ENCODE measurements around the gene RPP30. TPM values are rescaled to one million over a fixed set of nuclear protein-coding genes. Genes with fewer than 3 reads are reported as not detected.
"Not testable (repeated sequence)": the region's sequence is repeated elsewhere in the genome, so short reads cannot be mapped to it uniquely, and the experiment has no call there.

Gene RPP30
- total RNA-seq, 1 experiment from 2014 or later: 23.3 TPM

GRCh38 chr10:90936276-90936659 is 64.5 kb downstream of the RPP30 start:
- Histone ChIP-seq H2AFZ (ENCODE audit: low read length) (no peak overlapping the region), H3K36me3 (ENCODE audit: insufficient read depth, low read length) (no peaks in the 10 kb centered on the region), H3K9me2 (replicated peaks; ENCODE audit: insufficient read depth, low read length) (no peaks in the 10 kb centered on the region), H3K79me2 (ENCODE audit: low read length) (no peaks in the 10 kb centered on the region), H3K27ac (ENCODE audit: low read length) (no peak overlapping the region), H3K9me3 (ENCODE audit: low read length) (no peaks in the 10 kb centered on the region), H3K4me2 (ENCODE audit: low read depth, low read length, poor library complexity, severe bottlenecking) (no peak overlapping the region), H3K4me1 (ENCODE audit: low read length) (no peaks in the 10 kb centered on the region), H3K9ac (ENCODE audit: low read length) (no peak overlapping the region), H3K4me3 (ENCODE audit: low read length) (no peak overlapping the region), H3K27me3 (ENCODE audit: low read length) (no peaks in the 10 kb centered on the region), H4K20me1 (ENCODE audit: insufficient read depth, low read depth, low read length) (no peaks in the 10 kb centered on the region)
- no peak for DNase-seq

- H3K4me1 ChIP-seq (ENCODE audit: low read length): no peaks in the 10 kb centered on the region
- no peak overlapping the region for H3K4me3 ChIP-seq (ENCODE audit: low read length)
- H3K36me3 ChIP-seq (ENCODE audit: insufficient read depth, low read length): no peaks in the 10 kb centered on the region
- no peaks in the 10 kb centered on the region for H3K79me2 ChIP-seq (ENCODE audit: low read length)
- H3K9me3 ChIP-seq (ENCODE audit: low read length): no peaks in the 10 kb centered on the region
- no peaks in the 10 kb centered on the region for H3K9me2 ChIP-seq (replicated peaks; ENCODE audit: insufficient read depth, low read length)
- H4K20me1 ChIP-seq (ENCODE audit: insufficient read depth, low read depth, low read length): no peaks in the 10 kb centered on the region
- H2AFZ ChIP-seq (ENCODE audit: low read length): no peak overlapping the region
- no peak overlapping the region for H3K4me2 ChIP-seq (ENCODE audit: low read depth, low read length, poor library complexity, severe bottlenecking)
- no peak overlapping the region for H3K9ac ChIP-seq (ENCODE audit: low read length)
- H3K27me3 ChIP-seq (ENCODE audit: low read length): no peaks in the 10 kb centered on the region
- no peak for DNase-seq
- H3K27ac ChIP-seq (ENCODE audit: low read length): no peak overlapping the region
Observed at GRCh38 chr10:90937645-90938258, 66.0 kb downstream of the RPP30 start.

GRCh38 chr10:90939116-90939515 is 67.3 kb downstream of the RPP30 start:
- Histone ChIP-seq H3K9me3 (ENCODE audit: low read length) (no peaks in the 10 kb centered on the region), H2AFZ (ENCODE audit: low read length) (no peak overlapping the region), H3K36me3 (ENCODE audit: insufficient read depth, low read length) (no peaks in the 10 kb centered on the region), H3K27ac (ENCODE audit: low read length) (no peak overlapping the region), H3K4me3 (ENCODE audit: low read length) (no peak overlapping the region), H3K27me3 (ENCODE audit: low read length) (no peaks in the 10 kb centered on the region), H3K4me2 (ENCODE audit: low read depth, low read length, poor library complexity, severe bottlenecking) (no peak overlapping the region), H3K9me2 (replicated peaks; ENCODE audit: insufficient read depth, low read length) (no peaks in the 10 kb centered on the region), H3K79me2 (ENCODE audit: low read length) (no peaks in the 10 kb centered on the region), H3K9ac (ENCODE audit: low read length) (no peak overlapping the region), H4K20me1 (ENCODE audit: insufficient read depth, low read depth, low read length) (no peaks in the 10 kb centered on the region), H3K4me1 (ENCODE audit: low read length) (no peaks in the 10 kb centered on the region)
- no peak for DNase-seq

GRCh38 chr10:90939648-90940047 is 67.9 kb downstream of the RPP30 start:
- no peaks in the 10 kb centered on the region for H3K9me3 ChIP-seq (ENCODE audit: low read length)
- no peaks in the 10 kb centered on the region for H3K27me3 ChIP-seq (ENCODE audit: low read length)
- H4K20me1 ChIP-seq (ENCODE audit: insufficient read depth, low read depth, low read length): no peaks in the 10 kb centered on the region
- H3K36me3 ChIP-seq (ENCODE audit: insufficient read depth, low read length): no peaks in the 10 kb centered on the region
- no peaks in the 10 kb centered on the region for H3K9me2 ChIP-seq (replicated peaks; ENCODE audit: insufficient read depth, low read length)
- H3K27ac ChIP-seq (ENCODE audit: low read length): no peak overlapping the region
- H3K4me2 ChIP-seq (ENCODE audit: low read depth, low read length, poor library complexity, severe bottlenecking): no peak overlapping the region
- H3K4me3 ChIP-seq (ENCODE audit: low read length): no peak overlapping the region
- DNase-seq: no peak
- H3K9ac ChIP-seq (ENCODE audit: low read length): no peak overlapping the region
- no peaks in the 10 kb centered on the region for H3K79me2 ChIP-seq (ENCODE audit: low read length)
- H3K4me1 ChIP-seq (ENCODE audit: low read length): no peaks in the 10 kb centered on the region
- no peak overlapping the region for H2AFZ ChIP-seq (ENCODE audit: low read length)

- H3K27ac ChIP-seq (ENCODE audit: low read length); H3K9me3 ChIP-seq (ENCODE audit: low read length); H3K4me1 ChIP-seq (ENCODE audit: low read length); H3K27me3 ChIP-seq (ENCODE audit: low read length); H2AFZ ChIP-seq (ENCODE audit: low read length); DNase-seq; H3K9ac ChIP-seq (ENCODE audit: low read length); H3K9me2 ChIP-seq (replicated peaks; ENCODE audit: insufficient read depth, low read length); H3K4me3 ChIP-seq (ENCODE audit: low read length); H3K4me2 ChIP-seq (ENCODE audit: low read depth, low read length, poor library complexity, severe bottlenecking); H4K20me1 ChIP-seq (ENCODE audit: insufficient read depth, low read depth, low read length); H3K79me2 ChIP-seq (ENCODE audit: low read length); H3K36me3 ChIP-seq (ENCODE audit: insufficient read depth, low read length): not testable (repeated sequence)
Observed at GRCh38 chr10:90942980-90943379, 71.2 kb downstream of the RPP30 start.

GRCh38 chr10:90944749-90945148 is 73.0 kb downstream of the RPP30 start:
- Histone ChIP-seq H3K79me2 (ENCODE audit: low read length) (no peaks in the 10 kb centered on the region), H3K9me3 (ENCODE audit: low read length) (no peaks in the 10 kb centered on the region), H3K4me1 (ENCODE audit: low read length) (no peaks in the 10 kb centered on the region), H3K27ac (ENCODE audit: low read length) (no peak overlapping the region), H3K9me2 (replicated peaks; ENCODE audit: insufficient read depth, low read length) (no peaks in the 10 kb centered on the region), H3K4me2 (ENCODE audit: low read depth, low read length, poor library complexity, severe bottlenecking) (no peak overlapping the region), H3K36me3 (ENCODE audit: insufficient read depth, low read length) (no peaks in the 10 kb centered on the region), H2AFZ (ENCODE audit: low read length) (no peak overlapping the region), H3K9ac (ENCODE audit: low read length) (no peak overlapping the region), H3K4me3 (ENCODE audit: low read length) (no peak overlapping the region), H3K27me3 (ENCODE audit: low read length) (no peaks in the 10 kb centered on the region), H4K20me1 (ENCODE audit: insufficient read depth, low read depth, low read length) (no peaks in the 10 kb centered on the region)
- no peak for DNase-seq

GRCh38 chr10:90945491-90946070 is 73.8 kb downstream of the RPP30 start:
- H2AFZ ChIP-seq (ENCODE audit: low read length): no peak overlapping the region
- no peaks in the 10 kb centered on the region for H3K4me1 ChIP-seq (ENCODE audit: low read length)
- H3K9me2 ChIP-seq (replicated peaks; ENCODE audit: insufficient read depth, low read length): no peaks in the 10 kb centered on the region
- H3K9ac ChIP-seq (ENCODE audit: low read length): no peak overlapping the region
- no peak overlapping the region for H3K4me3 ChIP-seq (ENCODE audit: low read length)
- H4K20me1 ChIP-seq (ENCODE audit: insufficient read depth, low read depth, low read length): no peaks in the 10 kb centered on the region
- no peak overlapping the region for H3K4me2 ChIP-seq (ENCODE audit: low read depth, low read length, poor library complexity, severe bottlenecking)
- no peaks in the 10 kb centered on the region for H3K27me3 ChIP-seq (ENCODE audit: low read length)
- no peaks in the 10 kb centered on the region for H3K9me3 ChIP-seq (ENCODE audit: low read length)
- no peak for DNase-seq
- no peaks in the 10 kb centered on the region for H3K79me2 ChIP-seq (ENCODE audit: low read length)
- no peak overlapping the region for H3K27ac ChIP-seq (ENCODE audit: low read length)
- H3K36me3 ChIP-seq (ENCODE audit: insufficient read depth, low read length): no peaks in the 10 kb centered on the region

- H3K27ac ChIP-seq (ENCODE audit: low read length): no peak overlapping the region
- no peak overlapping the region for H3K4me2 ChIP-seq (ENCODE audit: low read depth, low read length, poor library complexity, severe bottlenecking)
- no peak for DNase-seq
Observed at GRCh38 chr10:90947030-90947960, 75.5 kb downstream of the RPP30 start.

More at GRCh38 chr10:90947030-90947960, 75.5 kb downstream of the RPP30 start:
- Histone ChIP-seq H3K27me3 (ENCODE audit: low read length) (no peaks in the 10 kb centered on the region), H3K4me1 (ENCODE audit: low read length) (no peaks in the 10 kb centered on the region), H3K9ac (ENCODE audit: low read length) (no peak overlapping the region), H2AFZ (ENCODE audit: low read length) (no peak overlapping the region), H3K9me2 (replicated peaks; ENCODE audit: insufficient read depth, low read length) (no peaks in the 10 kb centered on the region), H3K36me3 (ENCODE audit: insufficient read depth, low read length) (no peaks in the 10 kb centered on the region), H3K79me2 (ENCODE audit: low read length) (no peaks in the 10 kb centered on the region), H4K20me1 (ENCODE audit: insufficient read depth, low read depth, low read length) (no peaks in the 10 kb centered on the region), H3K9me3 (ENCODE audit: low read length) (no peaks in the 10 kb centered on the region), H3K4me3 (ENCODE audit: low read length) (no peak overlapping the region)

Data from Karpas-422 (cell line).